H1 (cell line): ENCODE data around the gene BRD2. TPM values are rescaled to one million over a fixed set of nuclear protein-coding genes. Genes with fewer than 3 reads are reported as not detected.

Source experiments
- CTCF ChIA-PET: fragments of 300-600 bp; sonication (Branson Sonifier 250); formaldehyde crosslinking; loops from one replicate; lab custom pipeline; 2021; ENCODE audit not compliant: partially characterized antibody; lab: Charles Lee
- POLR2A ChIA-PET: fragments of 300-600 bp; sonication (Branson Sonifier 250); formaldehyde crosslinking; loops from one replicate; lab custom pipeline; 2021; ENCODE audit warnings: inconsistent platforms; ENCODE audit not compliant: partially characterized antibody; lab: Charles Lee
- DNase-seq, 2 experiments: peaks; one replicate each; pipeline versions ENCODE4 v3.0.0 to v3.0.0-alpha.2; 2010 to 2022; ENCODE audit warnings: low spot score in 2 of 2, low read depth in 1 of 2, mixed read lengths in 1 of 2
- FAIRE-seq: peaks from 2 replicates; lab custom pipeline; 2011; peaks lifted over from hg19 to GRCh38; lab: Jason Lieb, UNC
- H2AFZ ChIP-seq: 2 replicates; pipeline ENCODE4 v1.8.1; 2012; ENCODE audit warnings: low read length, inconsistent platforms
- H2AK5ac ChIP-seq: 2 replicates; pipeline ENCODE4 v1.6.1; 2013; ENCODE audit warnings: low read depth, low read length
- H2BK120ac ChIP-seq: replicated peaks from 2 replicates; pipeline ENCODE3; 2013; ENCODE audit warnings: low read depth, low read length, inconsistent platforms
- H2BK12ac ChIP-seq: 2 replicates; pipeline ENCODE4 v1.6.1; 2013; ENCODE audit warnings: low read depth, low read length
- H2BK15ac ChIP-seq: 2 replicates; pipeline ENCODE4 v1.6.1; 2013; ENCODE audit warnings: low read length
- H2BK20ac ChIP-seq: 2 replicates; pipeline ENCODE4 v1.6.1; 2013; ENCODE audit warnings: low read length
- H2BK5ac ChIP-seq: 2 replicates; pipeline ENCODE4 v1.6.1; 2013; ENCODE audit warnings: low read depth, low read length
- H3K14ac ChIP-seq: 2 replicates; pipeline ENCODE4 v1.6.1; 2013; ENCODE audit warnings: inconsistent platforms; ENCODE audit not compliant: insufficient read length
- H3K18ac ChIP-seq: 2 replicates; pipeline ENCODE4 v1.6.1; 2013; ENCODE audit warnings: low read length; ENCODE audit errors: extremely low read depth
- H3K23ac ChIP-seq: 2 replicates; pipeline ENCODE4 v1.6.1; 2013; ENCODE audit warnings: inconsistent platforms; ENCODE audit not compliant: insufficient read length
- H3K23me2 ChIP-seq: 2 replicates; pipeline ENCODE4 v1.6.1; 2013; ENCODE audit warnings: low read depth, low read length
- H3K27ac ChIP-seq: 2 replicates; pipeline ENCODE4 v1.6.1; 2011; ENCODE audit warnings: low read depth, low read length, inconsistent platforms
- H3K27me3 ChIP-seq, 4 experiments: replicated peaks in 1 of 4; 1 replicate in 1 of 4; 2 replicates in 3 of 4; pipeline versions ENCODE4 v1.6.1 to v1.8.1; 2011 to 2013; ENCODE audit warnings: low read length in 3 of 4, mild to moderate bottlenecking in 3 of 4, inconsistent platforms in 2 of 4, mixed read lengths in 2 of 4, moderate library complexity in 1 of 4; ENCODE audit not compliant: control insufficient read depth in 3 of 4, insufficient read depth in 3 of 4; ENCODE audit errors: extremely low read depth in 1 of 4
- H3K36me3 ChIP-seq, 4 experiments: 2 replicates each; pipeline versions ENCODE4 v1.6.1 to v1.8.1; 2011 to 2013; ENCODE audit warnings: mild to moderate bottlenecking in 4 of 4, low read length in 3 of 4, moderate library complexity in 2 of 4, control low read depth in 1 of 4, inconsistent platforms in 1 of 4; ENCODE audit not compliant: insufficient read depth in 4 of 4, control insufficient read depth in 2 of 4
- H3K4ac ChIP-seq: replicated peaks from 2 replicates; pipeline ENCODE3; 2013; ENCODE audit warnings: low read length, low read depth, mixed read lengths, inconsistent platforms; ENCODE audit not compliant: insufficient read length
- H3K4me1 ChIP-seq, 4 experiments: replicated peaks in 1 of 4; 1 replicate in 1 of 4; 2 replicates in 3 of 4; pipeline versions ENCODE4 v1.6.1 to v1.8.1; 2011 to 2013; ENCODE audit warnings: low read length in 3 of 4, inconsistent platforms in 2 of 4, mixed read lengths in 1 of 4; ENCODE audit not compliant: insufficient read depth in 4 of 4, control insufficient read depth in 3 of 4
- H3K4me2 ChIP-seq, 2 experiments: 2 replicates each; pipeline versions ENCODE4 v1.6.1 to v1.8.1; 2011 to 2013; ENCODE audit warnings: low read depth in 2 of 2, low read length in 2 of 2, control low read depth in 1 of 2, inconsistent platforms in 1 of 2, mild to moderate bottlenecking in 1 of 2; ENCODE audit not compliant: insufficient read depth in 1 of 2
- H3K4me3 ChIP-seq, 4 experiments: fragments of 200-600, 300-600 bp in 1 of 4; sonication (generic), shearing (Covaris generic), sonication (Bioruptor Twin) in 1 of 4; 2 replicates each; pipeline versions ENCODE4 v1.5.1 to v1.8.1; 2011 to 2016; ENCODE audit warnings: low read length in 4 of 4, low read depth in 3 of 4, control low read depth in 2 of 4, inconsistent platforms in 2 of 4, mild to moderate bottlenecking in 2 of 4, mixed read lengths in 1 of 4, moderate library complexity in 1 of 4; ENCODE audit not compliant: insufficient read depth in 2 of 4; ENCODE audit errors: extremely low read depth in 1 of 4
- H3K56ac ChIP-seq: replicated peaks from 2 replicates; pipeline ENCODE3; 2013; ENCODE audit warnings: low read depth, mild to moderate bottlenecking, mixed read lengths, low read length, inconsistent platforms; ENCODE audit not compliant: insufficient read length
- H3K79me1 ChIP-seq: 2 replicates; pipeline ENCODE4 v1.6.1; 2013; ENCODE audit warnings: low read depth, low read length, control low read depth
- H3K79me2 ChIP-seq, 2 experiments: 2 replicates each; pipeline versions ENCODE4 v1.6.1 to v1.8.1; 2012 to 2013; ENCODE audit warnings: low read length in 2 of 2, mild to moderate bottlenecking in 2 of 2, inconsistent platforms in 1 of 2; ENCODE audit not compliant: insufficient read depth in 2 of 2, control insufficient read depth in 1 of 2
- H3K9ac ChIP-seq, 4 experiments: replicated peaks in 1 of 4; 1 replicate in 1 of 4; 2 replicates in 3 of 4; pipeline versions ENCODE4 v1.6.1 to v1.8.1; 2011 to 2013; ENCODE audit warnings: low read depth in 3 of 4, low read length in 3 of 4, control low read depth in 2 of 4, mild to moderate bottlenecking in 2 of 4, moderate library complexity in 2 of 4, inconsistent platforms in 1 of 4; ENCODE audit errors: extremely low read depth in 1 of 4
- H3K9me3 ChIP-seq, 2 experiments: 2 replicates each; pipeline versions ENCODE4 v1.6.1 to v1.8.1; 2012 to 2013; ENCODE audit warnings: mild to moderate bottlenecking in 2 of 2, moderate library complexity in 2 of 2, control low read depth in 1 of 2, inconsistent platforms in 1 of 2, low read depth in 1 of 2, low read length in 1 of 2, mixed read lengths in 1 of 2; ENCODE audit not compliant: insufficient read depth in 2 of 2
- H4K20me1 ChIP-seq, 2 experiments: replicated peaks in 1 of 2; 2 replicates each; pipeline versions ENCODE3 to v1.8.1; 2011 to 2013; ENCODE audit warnings: inconsistent platforms in 2 of 2, low read length in 2 of 2, mild to moderate bottlenecking in 1 of 2; ENCODE audit not compliant: insufficient read depth in 2 of 2, control insufficient read depth in 1 of 2
- H4K5ac ChIP-seq: 2 replicates; pipeline ENCODE4 v1.6.1; 2013; ENCODE audit warnings: low read length, low read depth, mixed read lengths, inconsistent platforms; ENCODE audit not compliant: insufficient read length
- H4K8ac ChIP-seq: 2 replicates; pipeline ENCODE4 v1.8.0; 2013; ENCODE audit warnings: mild to moderate bottlenecking, moderate library complexity, low read length, inconsistent platforms; ENCODE audit not compliant: insufficient read depth; ENCODE audit errors: extremely low read depth
- H4K91ac ChIP-seq: replicated peaks from 2 replicates; pipeline ENCODE3; 2013; ENCODE audit warnings: low read length, mixed read lengths, inconsistent platforms; ENCODE audit not compliant: insufficient read length
- CBX5 ChIP-seq: fragments of 300-800, 300-1000 bp; sonication (generic); IDR thresholded peaks from 2 replicates; pipeline ENCODE4 v1.7.1; 2016; ENCODE audit warnings: antibody characterized with exemption, low read length, low read depth
- FOSL1 ChIP-seq: IDR thresholded peaks from 2 replicates; pipeline ENCODE4 v1.6.1; 2011; ENCODE audit warnings: mild to moderate bottlenecking, low read depth, low read length, moderate library complexity; ENCODE audit not compliant: insufficient read depth
- HDAC6 ChIP-seq: IDR thresholded peaks from one replicate; pipeline ENCODE4 v1.7.1; 2012; ENCODE audit warnings: low read depth, mild to moderate bottlenecking, inconsistent platforms, low read length, moderate library complexity
- KDM1A ChIP-seq: fragments of 200-600, 300-600 bp; sonication (generic); IDR thresholded peaks from 2 replicates; pipeline ENCODE4 v1.7.1; 2016; ENCODE audit warnings: mild to moderate bottlenecking, low read length, borderline replicate concordance
- KDM5A ChIP-seq: fragments of 200-600 bp; IDR thresholded peaks from 2 replicates; pipeline ENCODE4 v1.7.1; 2012; ENCODE audit warnings: mild to moderate bottlenecking, low read length, inconsistent platforms, mixed read lengths
- RFX5 ChIP-seq: IDR thresholded peaks from 2 replicates; pipeline ENCODE4 v1.6.1; 2011; ENCODE audit warnings: low read depth, low read length, improper control_type of control experiment, borderline replicate concordance
- SP1 ChIP-seq: IDR thresholded peaks from 2 replicates; pipeline ENCODE4 v1.6.1; 2011; ENCODE audit warnings: low read depth, low read length
- SP2 ChIP-seq: IDR thresholded peaks from 2 replicates; pipeline ENCODE4 v1.6.1; 2012; ENCODE audit warnings: mild to moderate bottlenecking, low read length, inconsistent platforms
- WGBS, 2 experiments: shearing (Covaris generic) in 1 of 2; methylation state at CpG; one replicate each; pipeline versions ENCODE4 v1.1.6 to v1.1.7; 2013 to 2015; ENCODE audit warnings: low lambda C conversion rate in 2 of 2, mixed read lengths in 2 of 2, inconsistent platforms in 1 of 2, low coverage in 1 of 2, missing lambda C conversion rate in 1 of 2; ENCODE audit not compliant: insufficient replicate concordance in 2 of 2, insufficient coverage in 1 of 2, insufficient read length in 1 of 2; ENCODE audit errors: extremely low coverage in 1 of 2, missing lambda C conversion rate in 1 of 2; 5-methylcytosine and 5-hydroxymethylcytosine counted together
- polyA plus RNA-seq, 7 experiments: library from polyadenylated mRNA; depleted of rRNA in 3 of 7; stranded (reverse) in 5 of 7; unstranded in 2 of 7; fragments of >200 nt in 5 of 7; fragments of 200-250 nt in 2 of 7; gene quantifications; 1 replicate in 5 of 7; 2 replicates in 1 of 7; 4 replicates in 1 of 7; pipeline versions ENCODE4 v1.2.1 to v1.2.3, GENCODE V29; 2011 to 2013; ENCODE audit warnings: missing spikeins in 2 of 7, mixed read lengths in 2 of 7
- total RNA-seq: library from RNA; stranded (reverse); fragmentation: NEBNext Ultra II Directional; extraction: Animal tissue kit (Norgen Biotek cat#: 25700); gene quantifications from 2 replicates; pipeline ENCODE4 v1.2.1, GENCODE V29; 2021

Gene BRD2
- total and polyA plus RNA-seq, 2 of the 8 experiments (the other 6 are each of a cell fraction or from before 2014, with no cell fraction given), result 132 to 185 TPM

DNA sequence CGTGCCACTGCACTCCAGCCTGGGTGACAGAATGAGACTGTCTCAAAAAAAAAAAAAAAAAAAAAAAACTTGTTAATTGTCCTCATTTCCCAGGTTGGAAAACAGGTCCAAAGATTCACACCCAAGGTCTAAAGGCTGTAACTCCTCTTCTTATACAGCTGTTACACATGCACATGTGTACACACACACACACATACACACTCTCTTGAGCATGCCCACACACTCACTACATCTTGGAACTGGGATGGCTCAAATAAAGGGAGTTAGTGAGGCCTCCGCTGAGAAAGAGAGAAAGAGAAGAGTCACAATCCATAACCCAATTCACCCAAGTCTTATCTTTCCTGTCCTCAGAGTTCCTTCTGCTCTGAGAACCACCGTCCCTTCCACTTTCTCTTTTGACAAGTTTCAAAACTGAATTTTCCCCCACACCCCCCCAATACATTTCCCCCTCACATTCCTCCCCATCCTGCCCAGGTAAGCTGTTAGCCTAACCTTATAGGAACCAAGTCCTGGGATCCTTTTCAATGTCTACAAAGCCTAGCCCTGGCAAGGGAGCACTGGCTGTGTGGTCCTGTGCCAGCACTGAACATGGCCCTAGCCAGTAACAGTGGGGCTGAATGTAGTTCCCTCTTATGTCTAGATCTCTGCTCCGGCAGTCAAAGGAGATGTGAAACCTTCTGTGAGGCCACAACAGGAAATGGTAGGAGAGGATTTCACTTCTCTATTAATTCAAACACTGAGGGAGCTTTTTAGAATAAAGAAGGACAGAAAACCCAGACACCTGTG, 24.3 kb upstream of the BRD2 start:
- TF ChIP-seq HDAC6 (no peak), RFX5 (no peak), KDM1A (no peak), CBX5 (no peak), SP2 (no peak), KDM5A (no peak), FOSL1 (no peak), SP1 (no peak)
- TF ChIP-seq, all 59 proteins: peak for 0
- no peaks in the 10 kb centered on the region for H3K27me3 ChIP-seq
- H3K4me2 ChIP-seq, result no peak overlapping the region
- H3K79me2 ChIP-seq, result no peaks in the 10 kb centered on the region
- no peak for DNase-seq
- no peak overlapping the region for H3K18ac ChIP-seq
- H4K8ac ChIP-seq, result no peak overlapping the region
- no peak overlapping the region for H2BK15ac ChIP-seq
- H2BK120ac ChIP-seq, result no peak overlapping the region
- no peak overlapping the region for H3K4ac ChIP-seq
- H2BK12ac ChIP-seq, result no peak overlapping the region; the same call in 1 of the 2 replicates
- WGBS, 2 experiments, result 88% methylated on average over 3 of the region's 4 CpGs; no CpG with 5 or more reads in 1 of the 2 experiments
- no peaks in the 10 kb centered on the region for H3K79me1 ChIP-seq
- ChIA-PET CTCF (interaction anchor here (0.6 to 6.0 kb wide), 9 partner anchors 10 to 183 kb away, joined by 3 to 64 read pairs (median 4); partner anchors contain the start of genes HLA-DMA and TAP2), POLR2A (interaction anchor here (3.0 kb wide), 1 partner anchor 26 kb away, joined by 31 read pairs; the partner anchor contains the start of gene BRD2)
- peaks cover 0 to 6% (median 3%) of the 10 kb centered on the region in 4 experiments; a peak in 5 of 7 replicates for H3K4me1 ChIP-seq
- no peak for FAIRE-seq
- no peak overlapping the region for H4K5ac ChIP-seq
- H3K4me3 ChIP-seq, result no peak overlapping the region
- no peak overlapping the region for H2AK5ac ChIP-seq
- no peaks in the 10 kb centered on the region for H4K20me1 ChIP-seq
- H2BK5ac ChIP-seq, result no peak overlapping the region
- H3K27ac ChIP-seq, result no peak overlapping the region
- H3K36me3 ChIP-seq, result no peaks in the 10 kb centered on the region
- no peak overlapping the region for H2BK20ac ChIP-seq
- H4K91ac ChIP-seq, result no peak overlapping the region
- no peaks in the 10 kb centered on the region for H3K23me2 ChIP-seq
- H2AFZ ChIP-seq, result no peak overlapping the region
- no peak overlapping the region for H3K23ac ChIP-seq
- no peak overlapping the region for H3K9ac ChIP-seq
- no peak overlapping the region for H3K14ac ChIP-seq
- H3K56ac ChIP-seq, result no peak overlapping the region
- H3K9me3 ChIP-seq, result no peaks in the 10 kb centered on the region
